GM19455 (cell line): ENCODE data around the gene CDC42EP3.

ENCODE experiments used
- ATAC-seq: cut with Tn5 transposase; IDR thresholded peaks from one replicate; pipeline ENCODE4 v1.9.1; 2021; ENCODE audit not compliant: unreplicated experiment

CDC42EP3 gene

GRCh38 chr2:37637190-37637860 is 34.1 kb downstream of the CDC42EP3 start:
- ATAC-seq, result no peak

DNA sequence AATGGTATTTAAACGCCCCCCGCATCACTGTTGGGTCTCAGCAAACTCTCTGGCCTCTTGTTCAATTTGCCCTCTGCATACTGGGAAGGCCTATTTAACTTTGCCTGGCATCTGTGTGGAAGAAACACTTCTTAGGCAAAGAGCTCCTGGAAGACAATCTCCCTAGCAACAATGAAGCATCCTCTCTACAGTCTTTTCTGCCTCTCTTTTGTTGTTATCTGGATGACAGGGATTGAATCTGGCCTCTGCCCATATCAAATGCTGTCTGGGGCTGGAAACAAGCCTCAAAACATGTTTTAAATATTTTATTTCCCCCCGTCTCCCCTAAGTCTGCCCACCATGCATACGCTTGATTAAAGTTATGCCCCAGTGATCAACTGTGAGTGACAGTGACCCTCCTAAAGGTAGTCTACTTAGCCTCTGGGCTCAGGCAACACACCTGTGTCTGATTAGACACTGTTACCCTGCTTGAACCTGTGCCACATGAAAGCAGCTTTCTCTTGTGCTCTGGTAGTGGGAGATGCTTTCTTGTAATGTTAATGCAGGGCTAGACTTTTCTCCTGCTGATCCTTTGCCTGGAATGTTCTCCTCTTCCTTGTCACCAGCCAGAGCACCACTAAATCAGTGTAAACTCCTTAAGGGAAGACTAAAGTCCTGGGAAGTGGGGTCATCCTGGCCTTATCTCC is 34.9 kb downstream of the CDC42EP3 start:
- ATAC-seq, result no peak

DNA sequence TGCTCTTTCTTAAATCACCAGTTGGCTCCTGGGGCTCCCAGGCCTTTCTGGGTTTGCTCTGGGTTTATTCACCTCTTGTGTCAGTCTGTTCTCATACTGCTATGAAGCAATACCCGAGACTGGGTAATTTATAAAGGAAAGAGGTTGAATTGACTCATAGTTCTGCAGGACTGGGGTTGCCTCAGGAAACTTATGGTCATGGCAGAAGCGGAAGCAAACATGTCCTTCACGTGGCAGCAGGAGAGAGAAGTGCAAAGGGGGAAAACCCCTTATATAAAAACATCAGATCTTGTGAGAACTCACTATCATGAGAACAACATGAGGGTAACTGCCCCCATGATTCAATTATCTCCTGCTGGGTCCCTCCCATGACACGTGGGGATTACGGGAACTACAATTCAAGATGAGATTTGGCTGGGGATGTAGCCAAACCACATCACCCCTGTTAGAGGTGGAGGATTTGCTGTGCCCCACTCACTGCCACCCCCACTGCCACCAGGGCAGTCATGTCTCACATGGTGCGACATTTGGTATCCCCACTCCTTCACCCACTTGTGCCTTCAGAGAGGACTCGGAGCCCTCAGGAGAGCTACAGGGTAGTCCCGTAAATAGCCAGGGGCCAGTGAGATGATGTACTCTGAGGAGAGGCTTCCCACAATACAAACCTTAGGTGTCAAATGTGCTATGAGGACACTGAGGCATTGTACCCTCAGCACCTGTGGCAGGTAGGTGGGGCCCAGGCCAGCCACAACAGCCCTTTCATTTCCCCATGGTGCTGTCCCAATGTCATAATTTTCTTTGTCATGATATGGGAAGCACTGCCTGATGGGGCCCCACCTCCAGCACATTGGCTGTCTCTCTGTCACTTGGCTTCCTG is 35.7 kb downstream of the CDC42EP3 start:
- ATAC-seq, result peak; percentile 79

DNA sequence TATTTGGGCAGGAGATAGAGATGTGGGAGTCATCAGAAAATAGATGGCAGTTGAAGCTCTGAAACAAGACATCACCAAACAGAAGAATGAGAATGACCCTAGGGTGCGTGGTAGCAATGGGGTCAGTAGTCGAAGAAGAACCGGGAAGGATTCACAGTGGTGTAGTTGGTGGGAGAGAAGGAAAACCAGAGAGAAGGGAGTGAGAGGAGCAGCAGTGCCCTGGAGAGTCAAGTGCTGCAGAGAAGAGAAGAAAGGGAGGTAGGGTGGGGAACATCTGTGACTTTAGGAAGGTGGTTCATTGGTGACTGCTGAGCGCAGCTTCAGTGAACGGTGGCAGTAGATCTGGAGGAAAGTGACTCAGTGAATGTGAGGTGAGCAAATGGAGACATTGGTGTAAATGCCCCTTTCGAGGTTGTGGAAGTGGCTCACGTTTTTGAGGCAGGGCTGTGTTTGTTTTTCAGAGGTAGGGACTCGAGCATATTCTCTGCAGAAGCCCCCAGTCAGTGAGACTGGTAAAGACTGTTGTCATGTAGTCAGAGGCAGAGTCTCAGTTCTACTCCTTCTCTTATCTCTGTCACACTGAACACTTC is 36.4 kb downstream of the CDC42EP3 start:
- no peak for ATAC-seq

DNA sequence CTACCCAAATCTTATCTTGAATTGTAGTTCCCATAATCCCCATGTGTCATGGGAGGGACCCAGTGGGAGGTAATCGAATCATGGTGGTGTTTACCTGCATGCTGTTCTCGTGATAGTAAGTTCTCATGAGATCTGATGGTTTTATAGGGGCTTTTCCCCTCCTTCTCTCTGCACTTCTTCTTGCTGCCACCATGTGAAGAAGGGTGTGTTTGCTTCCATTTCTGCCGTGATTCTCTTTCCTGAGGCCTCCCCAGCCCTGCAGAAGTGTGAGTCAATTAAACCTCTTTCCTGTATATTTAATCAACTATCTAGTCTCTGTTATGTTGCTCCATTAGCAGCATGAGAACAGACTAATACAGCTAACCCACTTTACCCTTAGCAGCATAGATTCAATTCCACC is 37.6 kb downstream of the CDC42EP3 start:
- no peak for ATAC-seq

- no peak for ATAC-seq
Measured at GRCh38 chr2:37633234-37633633, 38.2 kb downstream of the CDC42EP3 start.

GRCh38 chr2:37632310-37632709 is 39.1 kb downstream of the CDC42EP3 start:
- ATAC-seq, result no peak

DNA sequence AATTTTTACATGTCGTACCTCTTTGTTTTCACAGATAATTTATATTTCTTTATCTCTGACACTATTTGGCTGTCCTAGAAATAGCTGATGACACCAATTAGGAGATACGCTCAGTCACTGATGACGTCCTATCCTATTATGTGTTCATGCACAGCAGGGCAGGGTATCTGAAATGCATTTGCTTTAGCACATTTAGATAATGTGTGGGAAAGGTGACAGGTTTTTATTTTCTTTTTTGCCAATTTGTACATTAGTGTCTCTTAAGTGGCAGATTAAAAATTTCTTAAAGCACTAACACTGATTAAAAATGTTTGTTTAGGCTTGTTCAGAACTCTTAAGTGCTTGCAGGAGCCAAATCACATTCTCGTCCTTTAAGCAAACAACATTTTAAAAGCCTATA is 39.7 kb downstream of the CDC42EP3 start:
- ATAC-seq, result no peak

DNA sequence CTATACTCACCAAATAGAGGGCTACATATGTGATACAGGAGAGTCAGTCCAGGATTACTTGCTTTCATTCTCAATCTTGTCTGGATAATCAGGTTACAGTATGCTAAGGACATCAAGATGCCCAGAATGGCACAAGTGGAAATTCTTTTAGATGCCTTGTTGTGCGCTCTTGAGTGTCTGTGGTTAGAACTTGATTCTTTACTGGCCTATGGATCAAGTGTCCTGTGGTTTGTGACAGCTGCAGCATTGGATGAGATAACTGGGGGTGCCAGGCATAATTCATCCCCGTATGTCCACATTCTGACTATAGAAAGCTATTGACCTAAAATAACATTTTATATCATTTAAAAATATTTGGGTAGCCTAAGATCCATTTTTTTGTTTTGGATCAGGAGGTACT is 40.1 kb downstream of the CDC42EP3 start:
- ATAC-seq, result no peak

DNA sequence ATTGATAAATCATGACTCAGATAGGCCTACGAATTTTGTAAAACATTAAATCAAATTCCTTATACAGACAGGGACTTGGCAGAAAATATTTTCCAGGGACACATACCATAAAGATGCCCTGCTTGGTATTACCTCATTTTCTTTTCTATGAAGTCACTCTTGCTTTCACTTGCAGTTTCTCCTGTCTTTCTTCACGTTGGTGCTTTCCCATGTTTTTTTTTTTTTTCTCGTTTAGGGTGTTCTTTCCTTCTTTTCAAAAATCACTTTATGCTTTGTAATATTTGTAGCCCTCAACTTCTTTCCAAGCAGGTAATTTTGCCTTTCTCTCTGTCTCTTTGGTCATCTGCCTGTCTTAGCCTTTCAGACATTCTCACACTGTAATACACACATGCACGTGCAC is 40.7 kb downstream of the CDC42EP3 start:
- ATAC-seq, result no peak

DNA sequence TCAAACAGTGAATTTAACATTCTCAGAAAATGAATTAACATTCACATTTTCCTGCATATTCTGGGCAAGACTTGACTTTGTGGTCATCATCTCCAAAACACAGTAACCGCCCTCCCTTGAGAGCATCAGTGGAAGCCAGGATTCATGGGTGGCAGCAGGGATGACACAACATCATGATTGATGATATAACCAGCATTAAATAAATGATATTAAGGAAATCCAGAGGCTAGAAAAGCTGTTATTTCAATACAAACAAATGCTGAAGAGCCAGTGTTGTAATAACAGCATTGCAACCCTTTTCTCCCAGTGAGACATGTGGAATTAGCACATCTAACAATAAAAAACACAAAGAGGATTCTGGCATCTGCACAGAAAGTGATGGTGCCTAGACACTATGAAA is 41.1 kb downstream of the CDC42EP3 start:
- no peak for ATAC-seq

GRCh38 chr2:37629529-37629928 is 41.9 kb downstream of the CDC42EP3 start:
- no peak for ATAC-seq

DNA sequence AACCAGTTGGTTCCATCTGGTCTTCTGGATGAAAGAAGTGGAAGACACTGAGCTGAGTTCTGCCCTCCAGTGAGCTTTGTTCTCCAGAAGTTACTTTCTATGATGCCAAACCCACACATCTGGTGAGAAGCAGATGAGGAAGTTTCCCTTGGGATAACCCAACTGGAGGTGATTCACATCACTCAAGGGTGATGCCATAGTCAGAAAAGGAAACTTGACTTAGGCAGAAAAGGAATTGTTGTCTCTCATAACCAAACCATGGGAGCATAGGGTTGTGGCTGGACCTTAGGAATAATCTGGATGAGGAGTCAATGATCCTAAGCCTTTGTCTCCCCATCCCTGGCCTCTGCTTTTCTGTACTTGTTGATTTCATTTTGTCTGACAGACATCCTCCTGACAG is 43.7 kb downstream of the CDC42EP3 start:
- no peak for ATAC-seq

- ATAC-seq, result no peak
Measured at GRCh38 chr2:37625796-37626571, 45.5 kb downstream of the CDC42EP3 start.

DNA sequence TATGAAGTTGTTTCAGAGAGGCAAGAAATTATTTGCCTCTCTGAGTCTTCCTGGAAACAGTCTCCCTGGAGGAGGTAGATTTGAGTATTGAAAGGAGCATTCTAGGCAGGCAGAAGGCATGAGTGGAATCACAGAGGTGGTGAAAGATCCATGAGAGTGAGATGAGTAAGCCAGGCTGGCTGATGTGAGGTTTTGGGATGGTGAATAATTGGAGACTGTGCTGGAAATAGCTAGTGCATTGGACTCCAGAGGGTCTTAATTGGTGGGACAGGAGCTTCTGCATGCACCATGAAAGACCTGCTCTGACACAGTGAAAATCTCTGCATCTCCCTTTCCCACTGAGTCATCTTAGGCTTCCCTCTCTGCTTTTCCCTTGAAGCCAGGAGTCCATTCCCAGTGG is 46.3 kb downstream of the CDC42EP3 start:
- ATAC-seq, result no peak

GRCh38 chr2:37623971-37624900 is 47.2 kb downstream of the CDC42EP3 start:
- peak; percentile 80 for ATAC-seq

- no peak for ATAC-seq
Measured at GRCh38 chr2:37623406-37623805, 48.0 kb downstream of the CDC42EP3 start.

- ATAC-seq, result no peak
Measured at GRCh38 chr2:37622450-37623100, 48.9 kb downstream of the CDC42EP3 start.

GRCh38 chr2:37621199-37621598 is 50.2 kb downstream of the CDC42EP3 start:
- no peak for ATAC-seq
